ENCODE measurements around the gene LFNG.
"Not testable (repeated sequence)": the region's sequence is repeated elsewhere in the genome, so short reads cannot be mapped to it uniquely, and the experiment has no call there.

Gene LFNG

DNA sequence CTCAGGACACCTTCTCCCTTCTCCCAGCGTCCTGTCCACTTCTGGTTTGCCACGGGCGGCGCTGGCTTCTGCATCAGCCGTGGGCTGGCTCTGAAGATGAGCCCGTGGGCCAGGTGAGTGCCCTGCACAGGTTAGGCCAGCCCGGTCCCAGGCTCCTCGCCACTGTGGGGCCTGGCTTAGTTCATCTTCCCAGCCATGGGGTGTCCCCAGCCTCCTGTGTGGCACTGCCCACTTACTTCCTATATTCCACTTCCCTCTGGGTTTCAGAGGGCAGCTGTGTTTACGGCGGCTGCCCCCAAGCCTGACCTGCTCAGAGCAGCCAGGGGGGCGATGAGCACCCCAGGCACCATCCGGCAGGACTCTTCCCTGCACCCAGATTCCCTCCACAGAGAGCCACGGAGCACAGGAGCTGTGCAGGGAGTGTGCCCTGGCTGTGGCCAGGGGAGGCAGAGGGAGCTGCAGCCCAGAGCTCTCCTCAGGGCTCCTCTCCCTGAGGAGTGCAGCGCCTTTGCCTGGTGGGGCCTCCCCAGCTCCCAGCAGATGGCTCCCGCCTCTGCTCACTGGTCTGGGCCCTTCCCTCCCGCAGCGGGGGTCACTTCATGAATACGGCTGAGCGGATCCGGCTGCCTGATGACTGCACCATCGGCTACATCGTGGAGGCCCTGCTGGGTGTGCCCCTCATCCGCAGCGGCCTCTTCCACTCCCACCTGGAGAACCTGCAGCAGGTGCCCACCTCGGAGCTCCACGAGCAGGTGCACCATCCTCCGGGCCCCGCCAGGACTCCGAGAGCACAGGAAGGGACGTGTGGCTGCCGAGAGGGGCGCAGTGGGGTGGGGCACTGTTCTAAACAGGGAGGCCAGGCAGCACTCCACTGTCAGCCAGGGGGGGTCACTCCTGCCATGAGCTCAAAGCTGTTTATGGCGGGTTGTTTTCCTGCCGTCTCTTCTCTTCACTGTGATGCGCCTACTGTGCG, 6.4 kb downstream of the LFNG start:
- no peak overlapping the region for H3K4me3 ChIP-seq (ENCODE audit: low read depth, low read length)
- DNase-seq (ENCODE audit: low read depth), result no peak

DNA sequence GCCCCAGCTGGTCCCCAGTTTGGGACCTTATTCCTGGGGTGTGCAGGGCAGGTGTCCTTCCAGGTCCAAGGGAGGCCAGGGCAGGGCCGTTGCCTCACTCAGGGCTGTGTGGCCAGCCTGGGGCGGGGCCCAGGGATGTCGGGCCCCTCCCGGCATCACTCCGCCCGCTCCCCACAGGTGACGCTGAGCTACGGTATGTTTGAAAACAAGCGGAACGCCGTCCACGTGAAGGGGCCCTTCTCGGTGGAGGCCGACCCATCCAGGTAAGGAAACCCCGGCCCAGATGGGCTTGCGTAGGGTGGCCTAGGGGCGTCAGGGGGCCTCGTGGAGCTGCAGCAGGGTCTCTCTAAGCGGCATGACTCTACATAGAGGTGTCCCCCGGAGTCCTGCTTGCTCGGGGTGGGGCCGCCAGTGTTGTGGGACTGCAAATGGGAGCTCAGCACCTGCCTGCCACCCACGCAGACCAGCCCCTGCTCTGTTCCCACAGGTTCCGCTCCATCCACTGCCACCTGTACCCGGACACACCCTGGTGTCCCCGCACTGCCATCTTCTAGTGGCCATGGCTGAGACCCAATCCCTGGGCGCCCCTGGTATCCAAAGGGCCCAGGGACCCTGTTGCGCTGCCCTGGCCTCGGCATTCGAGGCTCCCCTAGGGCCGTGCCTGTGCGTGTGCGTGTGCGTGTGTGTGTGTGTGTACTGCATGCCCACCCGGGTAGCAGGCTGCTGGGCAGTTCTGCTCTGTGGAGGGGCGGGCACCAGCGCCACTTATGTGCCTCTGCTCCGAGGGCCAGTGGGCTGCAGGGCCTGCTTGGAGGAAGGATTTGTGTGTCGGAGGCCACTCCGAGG, 7.3 kb downstream of the LFNG start:
- no peak overlapping the region for H3K4me3 ChIP-seq (ENCODE audit: low read depth, low read length)
- no peak for DNase-seq (ENCODE audit: low read depth)

DNA sequence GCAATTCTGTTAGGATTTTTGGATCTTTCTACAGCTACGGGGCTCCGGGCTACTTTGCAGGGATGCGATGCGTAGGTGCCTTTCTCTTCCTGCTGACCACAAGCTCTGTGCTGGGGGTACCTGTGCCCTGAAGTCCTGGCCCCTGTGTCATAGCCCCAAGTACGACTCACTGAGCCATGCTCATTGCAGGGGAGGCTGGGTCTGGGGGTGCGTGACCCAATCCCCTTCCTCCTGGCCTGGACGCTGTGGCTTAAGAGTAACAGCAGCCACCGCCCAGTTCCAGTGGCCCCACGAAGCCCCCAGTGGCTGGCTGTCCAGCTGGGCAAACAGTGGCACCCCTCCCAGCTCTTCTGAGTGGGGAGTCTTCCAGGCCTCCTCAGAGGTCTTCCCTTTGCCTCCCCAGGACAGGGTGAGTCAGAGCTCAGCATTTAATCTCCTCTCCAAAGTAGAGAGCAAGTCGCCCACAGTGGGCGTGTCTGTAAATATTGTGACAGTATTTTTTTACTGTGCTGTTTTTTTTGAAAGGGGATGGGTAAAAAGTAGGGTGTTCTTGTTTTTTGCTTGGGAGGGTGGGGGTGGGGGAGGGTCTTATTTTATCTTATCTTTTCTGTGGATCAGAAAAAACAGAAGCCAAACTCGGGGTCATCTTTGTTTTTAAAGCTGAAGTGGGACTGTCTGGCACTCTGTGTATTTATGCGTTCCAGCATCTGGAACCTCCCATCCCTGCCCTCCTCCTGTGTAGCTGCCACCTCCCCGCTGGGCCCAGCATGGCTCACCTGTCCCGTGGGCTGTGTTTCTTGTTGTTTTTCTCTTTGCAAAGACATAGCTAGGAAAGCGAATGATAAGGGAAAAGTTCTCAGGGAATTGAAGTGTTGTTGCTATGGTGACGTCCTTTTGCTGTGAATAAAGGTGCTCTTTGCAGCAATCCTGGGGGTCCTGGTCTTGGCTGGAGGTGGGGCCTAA, 8.2 kb downstream of the LFNG start:
- H3K4me3 ChIP-seq (ENCODE audit: low read depth, low read length), result no peak overlapping the region
- DNase-seq (ENCODE audit: low read depth), result no peak

DNA sequence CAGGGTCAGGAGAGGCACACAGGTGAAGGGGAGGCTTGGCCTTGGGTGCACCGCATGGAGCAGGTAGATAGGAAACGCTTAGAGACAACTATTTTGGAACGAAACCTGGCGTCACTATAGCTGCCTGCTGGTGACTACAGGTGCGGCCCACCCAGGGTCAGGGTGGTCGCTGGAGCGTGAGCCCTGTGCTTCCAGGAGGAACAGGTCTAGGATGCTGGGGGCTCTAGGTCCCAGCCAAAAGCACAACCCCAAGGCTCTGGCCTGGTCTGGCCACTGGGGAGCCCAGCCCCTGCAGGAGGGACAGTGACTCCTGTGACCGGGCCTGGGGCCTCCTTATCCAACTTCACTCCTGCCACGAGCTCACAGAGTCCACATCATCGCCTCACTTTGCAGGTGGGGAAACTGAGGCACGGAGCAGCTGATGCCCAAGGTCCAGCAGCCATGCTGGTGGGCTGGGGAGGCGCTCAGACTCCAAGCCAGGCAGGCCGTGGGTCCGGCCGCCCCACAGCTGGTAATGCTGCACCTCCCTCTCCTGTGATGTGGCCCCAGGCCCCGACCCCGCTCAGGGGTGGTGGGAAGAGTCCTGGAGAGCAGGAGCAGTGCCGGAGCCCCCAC, 9.0 kb downstream of the LFNG start:
- H3K4me3 ChIP-seq (ENCODE audit: low read depth, low read length), result no peak overlapping the region
- no peak for DNase-seq (ENCODE audit: low read depth)

DNA sequence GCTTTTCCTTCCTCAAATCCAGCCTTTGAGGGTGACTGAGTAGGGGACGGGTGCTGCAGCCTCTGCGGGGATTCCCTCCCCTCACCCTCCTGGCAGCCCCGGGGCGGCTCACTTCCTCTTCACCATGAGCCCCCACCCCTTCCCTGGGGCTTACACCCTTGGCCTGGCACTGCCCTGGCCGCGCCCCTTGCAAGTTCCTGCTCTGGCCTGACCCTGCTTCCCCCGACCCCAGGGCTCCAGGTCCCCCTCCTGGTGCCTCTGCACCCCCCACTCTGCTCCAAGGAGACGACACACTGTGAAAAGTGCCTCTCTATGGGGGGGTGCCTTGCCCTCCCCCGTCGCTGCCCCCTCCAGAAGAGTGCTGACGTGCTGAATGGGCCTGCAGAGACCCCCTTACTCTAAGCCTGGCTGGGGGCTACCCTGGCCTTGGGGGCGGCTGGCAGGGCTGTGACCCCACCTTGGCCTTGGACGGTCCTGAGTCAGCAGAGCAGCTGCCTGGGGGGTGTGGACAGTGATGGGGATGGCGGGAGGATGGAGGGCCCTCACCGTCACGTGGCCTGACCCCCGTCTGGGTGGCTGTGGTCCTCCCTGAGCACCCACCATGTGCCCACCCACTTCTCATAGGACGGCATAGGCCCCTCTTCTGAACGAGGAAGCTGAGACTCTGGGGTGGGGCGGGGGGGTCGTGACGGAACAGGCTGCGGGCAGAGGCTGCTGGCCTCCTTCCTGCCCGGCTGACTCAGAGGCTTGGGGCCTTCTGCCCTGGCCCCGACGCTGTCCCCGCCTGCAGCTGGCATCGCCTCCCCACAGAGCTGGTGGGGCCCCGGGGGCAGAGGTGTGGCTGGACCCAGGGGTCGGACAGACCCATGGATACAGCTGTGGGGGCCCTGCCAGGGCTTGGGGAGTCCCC, 9.8 kb downstream of the LFNG start:
- DNase-seq (ENCODE audit: low read depth), result no peak
- H3K4me3 ChIP-seq (ENCODE audit: low read depth, low read length), result no peak overlapping the region

DNA sequence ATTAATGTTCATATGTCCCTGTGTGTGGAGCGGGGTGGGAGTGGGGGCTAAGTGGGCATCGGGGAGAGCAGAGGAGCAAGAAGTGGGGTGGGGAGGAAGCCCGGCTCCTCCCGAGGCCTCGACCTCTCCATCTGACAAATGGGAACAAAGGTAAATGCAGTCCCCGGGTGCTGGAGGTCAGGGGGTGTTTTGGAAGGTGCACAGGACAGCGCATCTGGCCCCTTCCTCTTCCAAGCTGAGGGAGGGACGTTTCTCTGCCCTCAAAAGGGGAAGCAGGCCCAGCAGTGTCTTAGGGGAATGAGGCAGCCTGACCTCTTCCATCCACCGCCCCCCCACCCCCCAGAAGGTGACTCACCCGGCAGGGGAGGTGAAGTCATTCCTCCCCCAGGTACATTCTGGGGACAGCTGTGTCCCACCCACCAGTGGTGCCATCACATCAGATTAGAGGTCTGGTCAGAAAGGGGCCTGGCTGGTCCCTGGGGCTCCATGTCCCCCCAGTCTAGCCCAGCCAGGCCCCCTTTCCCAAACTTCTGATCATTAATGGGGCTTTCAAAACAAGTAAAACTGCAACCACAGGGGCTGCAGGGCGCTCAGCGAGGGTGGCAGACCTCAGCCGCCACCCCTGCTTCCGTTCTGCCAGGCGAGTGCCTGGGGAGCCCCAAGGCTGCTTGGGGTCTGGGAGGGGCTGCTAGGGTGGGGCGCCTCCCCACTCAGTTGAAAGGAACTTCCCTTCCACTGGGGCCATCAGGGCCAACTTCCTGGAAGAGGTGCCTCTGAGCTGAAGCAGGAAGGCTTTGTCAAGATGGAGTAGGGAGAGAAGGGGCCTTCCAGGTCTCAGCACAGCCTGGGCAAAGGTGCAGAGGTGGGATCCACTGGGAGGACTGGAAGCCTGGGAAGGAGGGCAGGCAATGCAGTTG, 10.8 kb downstream of the LFNG start:
- DNase-seq (ENCODE audit: low read depth), result no peak
- H3K4me3 ChIP-seq (ENCODE audit: low read depth, low read length), result no peak overlapping the region

DNA sequence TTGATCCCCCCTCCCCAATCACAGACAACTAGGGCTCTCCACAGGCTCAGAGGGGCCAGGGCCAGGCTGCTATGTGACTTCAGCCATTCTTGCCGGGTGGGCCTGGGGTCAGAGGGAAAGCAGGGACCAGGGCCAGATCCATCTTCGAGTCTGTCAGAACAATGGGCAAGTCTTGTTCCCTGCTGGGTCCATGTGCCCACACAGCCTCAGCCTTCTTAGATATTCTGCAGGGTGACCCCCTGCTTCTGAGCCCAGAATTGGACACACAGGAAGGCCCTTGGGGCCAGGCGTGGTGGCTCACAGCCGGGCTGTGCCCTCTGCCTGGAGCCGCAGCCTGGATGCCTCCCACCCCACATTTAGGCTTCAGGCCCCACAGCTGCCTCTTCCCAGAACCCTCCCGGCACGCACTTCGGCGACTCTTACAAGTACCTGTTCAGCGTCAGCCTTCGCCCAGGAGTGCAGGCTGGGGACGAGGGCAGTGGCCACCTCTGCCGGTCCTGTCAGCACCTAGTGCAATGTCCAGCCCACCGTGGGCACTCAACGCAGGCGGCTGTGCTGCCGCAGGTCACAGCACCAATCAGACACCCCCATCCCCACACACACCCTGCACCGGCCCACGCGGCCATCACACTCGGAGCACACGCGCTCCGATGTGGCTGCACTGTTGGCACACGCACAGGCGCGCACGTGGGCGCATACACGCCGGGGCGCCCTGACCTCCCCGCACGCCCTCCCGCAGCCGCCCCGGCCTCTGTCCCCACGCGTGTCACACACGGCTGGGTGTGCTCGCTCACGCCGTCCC, 11.6 kb downstream of the LFNG start:
- DNase-seq (ENCODE audit: low read depth), result not testable (repeated sequence)

DNA sequence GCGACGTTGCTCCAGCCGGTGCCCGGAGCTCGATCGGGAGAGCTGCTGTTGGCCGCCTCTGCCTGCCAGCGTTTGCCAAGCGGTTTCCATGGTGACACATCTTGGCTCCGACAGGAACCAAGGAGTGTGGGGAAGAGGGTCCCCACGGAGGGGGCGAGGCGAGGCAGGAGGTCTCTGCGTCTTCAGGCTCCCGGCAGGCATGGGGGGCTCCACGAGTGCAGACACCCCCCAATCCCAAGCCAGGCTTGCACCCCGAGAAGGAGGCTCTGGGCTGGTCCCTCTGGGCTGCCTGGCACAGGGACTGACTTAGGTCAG, 12.2 kb downstream of the LFNG start:
- DNase-seq (ENCODE audit: low read depth); H3K4me3 ChIP-seq (ENCODE audit: low read depth, low read length): not testable (repeated sequence)

More for the DNA sequence above, 11.6 kb downstream of the LFNG start:
- H3K4me3 ChIP-seq (ENCODE audit: low read depth, low read length), result not testable (repeated sequence)

DNA sequence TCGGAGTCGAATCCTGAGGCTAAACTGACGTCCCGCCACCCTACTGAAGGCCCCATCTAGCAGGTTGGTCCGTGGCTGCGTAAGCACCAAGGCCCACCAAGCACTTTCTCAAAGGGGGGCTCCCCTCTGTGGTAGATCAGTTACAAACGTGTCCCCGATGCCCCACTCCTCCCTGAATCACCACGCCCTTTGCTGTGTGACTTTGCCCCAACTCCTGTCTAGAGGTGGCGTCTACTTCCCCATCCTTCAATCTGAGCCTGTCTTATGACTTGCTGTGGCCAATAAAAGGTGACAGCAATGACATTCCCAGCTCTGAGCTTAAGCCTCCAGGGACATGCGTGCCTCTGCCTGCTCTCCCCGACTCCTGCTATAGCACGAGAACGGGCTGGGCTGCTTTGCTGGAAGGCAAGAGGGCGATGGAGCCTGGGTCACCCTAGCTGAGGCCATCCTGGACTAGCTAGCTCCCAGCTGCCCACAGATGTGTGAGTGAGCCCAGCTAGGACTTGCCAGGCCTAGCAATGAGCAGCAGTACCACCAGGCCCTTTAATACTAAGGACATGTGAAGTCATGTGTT, 12.7 kb downstream of the LFNG start:
- DNase-seq (ENCODE audit: low read depth); H3K4me3 ChIP-seq (ENCODE audit: low read depth, low read length): not testable (repeated sequence)

DNA sequence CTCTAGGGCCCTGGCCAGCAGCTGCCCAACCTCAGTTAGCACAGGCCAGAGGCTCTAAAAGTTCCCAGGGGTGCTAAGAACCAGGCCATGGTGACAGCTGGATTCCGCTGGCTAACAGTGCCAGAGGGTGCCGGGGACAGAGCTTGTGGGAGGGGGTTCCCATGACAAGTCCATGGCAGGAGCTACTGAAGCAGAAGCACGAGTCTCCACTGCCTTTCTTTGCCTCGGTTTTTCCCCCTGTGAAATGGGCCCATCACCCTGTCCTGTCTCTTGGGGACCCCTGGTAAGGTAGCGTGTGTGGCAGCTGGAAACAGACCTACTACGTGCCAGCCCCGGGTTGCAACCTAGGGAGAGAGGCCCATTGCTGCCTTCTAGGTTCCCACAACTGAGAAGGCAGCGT, 13.2 kb downstream of the LFNG start:
- DNase-seq (ENCODE audit: low read depth), result not testable (repeated sequence)

DNA sequence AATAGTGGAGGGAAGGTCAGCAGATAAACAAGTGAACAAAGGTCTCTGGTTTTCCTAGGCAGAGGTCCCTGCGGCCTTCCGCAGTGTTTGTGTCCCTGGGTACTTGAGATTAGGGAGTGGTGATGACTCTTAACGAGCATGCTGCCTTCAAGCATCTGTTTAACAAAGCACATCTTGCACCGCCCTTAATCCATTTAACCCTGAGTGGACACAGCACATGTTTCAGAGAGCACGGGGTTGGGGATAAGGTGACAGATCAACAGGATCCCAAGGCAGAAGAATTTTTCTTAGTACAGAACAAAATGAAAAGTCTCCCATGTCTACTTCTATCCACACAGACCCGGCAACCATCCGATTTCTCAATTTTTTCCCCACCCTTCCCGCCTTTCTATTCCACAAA, 14.0 kb downstream of the LFNG start:
- DNase-seq (ENCODE audit: low read depth); H3K4me3 ChIP-seq (ENCODE audit: low read depth, low read length): not testable (repeated sequence)

More for the DNA sequence above, 13.2 kb downstream of the LFNG start:
- not testable (repeated sequence) for H3K4me3 ChIP-seq (ENCODE audit: low read depth, low read length)

DNA sequence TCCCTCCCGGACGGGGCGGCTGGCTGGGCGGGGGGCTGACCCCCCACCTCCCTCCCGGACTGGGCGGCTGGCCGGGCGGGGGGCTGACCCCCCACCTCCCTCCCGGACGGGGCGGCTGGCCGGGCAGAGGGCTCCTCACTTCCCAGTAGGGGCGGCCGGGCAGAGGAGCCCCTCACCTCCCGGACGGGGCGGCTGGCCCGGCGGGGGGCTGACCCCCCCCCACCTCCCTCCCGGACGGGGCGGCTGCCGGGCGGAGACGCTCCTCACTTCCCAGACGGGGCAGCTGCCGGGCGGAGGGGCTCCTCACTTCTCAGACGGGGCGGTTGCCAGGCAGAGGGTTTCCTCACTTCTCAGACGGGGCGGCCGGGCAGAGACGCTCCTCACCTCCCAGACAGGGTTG, 14.6 kb downstream of the LFNG start:
- not testable (repeated sequence) for DNase-seq (ENCODE audit: low read depth); H3K4me3 ChIP-seq (ENCODE audit: low read depth, low read length)

DNA sequence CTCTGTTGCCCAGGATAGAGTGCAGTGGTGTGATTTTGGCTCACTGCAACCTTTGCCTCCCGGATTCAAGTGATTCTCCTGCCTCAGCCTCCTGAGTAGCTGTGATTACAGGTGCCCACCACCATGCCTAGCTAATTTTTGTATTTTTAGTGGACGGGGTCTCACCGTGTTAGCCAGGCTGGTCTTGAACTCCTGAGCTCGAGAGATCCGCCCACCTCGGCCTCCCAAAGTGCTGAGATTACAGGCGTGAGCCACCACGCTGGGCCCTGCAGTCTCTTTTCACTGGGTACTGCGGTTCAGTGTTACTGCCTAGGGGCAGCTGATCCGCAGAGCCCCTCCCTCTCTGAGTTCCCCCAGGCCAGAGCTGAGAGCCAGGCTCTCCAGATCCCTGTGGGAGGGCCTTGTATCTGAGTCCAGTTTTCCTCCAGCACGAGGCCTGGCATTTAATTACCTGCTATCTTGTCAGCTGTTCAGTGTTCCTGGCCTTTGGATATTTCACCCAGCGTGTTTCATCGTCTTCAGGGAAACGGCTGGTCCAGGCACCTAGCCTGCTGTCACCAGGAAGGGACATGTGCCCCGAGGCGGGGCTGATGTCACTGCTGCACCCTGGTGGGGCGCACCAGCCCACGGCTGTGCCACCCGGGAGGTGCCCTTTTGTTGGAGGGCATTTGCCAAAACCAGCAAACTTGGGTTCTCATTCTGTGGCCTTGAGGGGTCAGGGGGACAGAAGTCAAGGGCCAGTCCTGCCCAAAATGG, 16.5 kb downstream of the LFNG start:
- not testable (repeated sequence) for H3K4me3 ChIP-seq (ENCODE audit: low read depth, low read length); DNase-seq (ENCODE audit: low read depth)

DNA sequence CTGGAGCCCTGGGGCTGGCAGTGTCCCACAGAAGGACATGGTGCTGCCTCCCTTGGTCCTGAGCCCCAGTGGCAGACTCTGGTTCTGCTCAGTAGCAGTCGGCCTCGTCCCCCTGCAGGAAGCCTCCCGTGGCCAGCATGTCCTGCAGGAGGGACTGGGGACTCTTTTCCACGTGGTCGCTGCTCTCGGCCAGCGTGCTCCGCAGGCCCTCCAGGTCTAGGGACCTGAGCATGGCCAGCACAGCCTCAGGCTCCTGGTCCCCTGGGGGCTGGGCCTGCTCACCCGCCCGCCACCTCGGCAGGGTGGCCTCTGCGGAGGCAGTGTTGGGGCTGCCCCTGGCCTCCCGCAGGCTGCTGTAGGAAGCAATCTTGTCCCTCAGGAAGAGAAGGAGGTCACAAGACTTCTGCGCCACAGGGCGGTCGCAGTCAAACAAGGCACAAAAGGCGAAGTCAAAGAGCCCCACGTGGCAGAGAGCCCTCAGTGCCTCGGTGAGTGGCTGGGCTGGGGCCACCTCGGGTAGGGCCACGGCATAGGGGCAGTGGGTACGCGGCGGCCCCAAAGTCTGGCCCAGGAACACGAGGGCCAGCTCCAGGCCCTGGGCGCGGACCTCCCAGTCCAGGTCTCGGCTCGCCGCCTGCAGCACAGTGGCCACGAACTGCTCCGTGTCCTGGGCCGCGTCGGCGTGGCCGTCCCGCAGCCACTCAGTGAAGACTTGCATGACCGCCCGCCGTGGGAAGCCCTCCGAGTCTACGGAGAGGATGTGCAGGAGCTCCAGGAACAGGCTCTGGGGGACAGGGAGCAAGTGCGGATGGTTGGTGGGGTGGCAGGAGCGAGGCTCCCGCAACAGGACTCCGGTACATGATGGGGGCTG, 18.6 kb downstream of the LFNG start:
- H3K4me3 ChIP-seq (ENCODE audit: low read depth, low read length), result no peak overlapping the region
- no peak for DNase-seq (ENCODE audit: low read depth)

Measured in skeletal muscle cell (primary cell).